ENCODE data around the gene ERGIC1.
"Not testable (repeated sequence)": the region's sequence is repeated elsewhere in the genome, so short reads cannot be mapped to it uniquely, and the experiment has no call there.

Gene ERGIC1

DNA sequence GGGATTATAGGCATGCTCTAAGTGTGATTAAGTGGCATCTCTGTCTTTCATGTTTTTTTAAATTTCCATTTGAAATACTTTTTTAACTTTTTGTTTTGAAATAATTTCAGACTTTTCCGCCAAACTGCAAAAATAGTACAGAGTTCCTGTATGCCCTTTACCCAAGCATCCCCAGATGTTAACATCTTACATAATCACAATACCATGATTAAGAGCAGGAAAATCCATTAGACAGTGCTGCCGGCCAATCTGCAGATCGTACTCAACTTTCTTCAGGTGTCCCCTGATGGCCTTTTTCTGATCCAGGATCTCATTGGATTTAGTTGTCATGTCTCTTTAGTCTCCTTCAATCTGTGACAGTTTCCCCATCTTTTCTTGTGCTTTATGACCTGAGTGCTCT, 49.0 kb downstream of the ERGIC1 start:
- DNase-seq, result no peak

DNA sequence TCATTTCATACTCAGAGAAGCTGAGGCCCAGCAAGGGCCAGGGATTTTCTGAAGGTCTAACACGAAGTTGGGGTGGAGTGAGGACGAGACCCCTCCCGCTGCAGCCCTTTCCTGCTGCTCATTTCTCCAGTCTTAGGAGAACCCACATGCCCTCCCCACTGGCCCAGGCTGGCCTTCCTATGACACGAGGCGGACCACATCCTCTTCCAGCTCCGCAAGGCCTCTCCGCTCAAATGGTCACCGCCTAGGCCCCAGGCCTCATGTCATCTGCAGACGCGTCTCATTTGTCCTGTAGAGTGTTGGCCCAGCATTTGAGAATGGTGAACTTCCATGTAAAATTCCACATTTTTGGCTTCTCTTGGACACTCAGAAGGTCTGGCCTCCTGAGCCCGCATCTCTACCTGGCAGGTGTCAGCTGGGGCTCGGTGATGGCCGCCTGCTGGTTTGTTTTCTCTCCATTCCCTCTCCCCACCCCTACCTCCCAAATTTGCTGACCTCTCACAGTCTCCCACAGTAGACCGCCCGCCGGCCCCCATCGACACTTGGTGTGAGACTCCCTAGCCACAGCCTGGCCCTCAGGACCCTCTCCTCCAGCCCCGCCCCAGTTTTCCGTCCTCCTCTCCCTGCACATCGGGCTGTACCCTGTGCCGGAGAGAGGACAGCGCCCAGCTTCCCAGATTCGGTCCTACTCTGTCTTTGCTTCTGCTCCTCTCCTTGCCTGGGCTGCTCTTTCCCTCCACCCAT, 51.7 kb downstream of the ERGIC1 start:
- DNase-seq, result no peak

DNA sequence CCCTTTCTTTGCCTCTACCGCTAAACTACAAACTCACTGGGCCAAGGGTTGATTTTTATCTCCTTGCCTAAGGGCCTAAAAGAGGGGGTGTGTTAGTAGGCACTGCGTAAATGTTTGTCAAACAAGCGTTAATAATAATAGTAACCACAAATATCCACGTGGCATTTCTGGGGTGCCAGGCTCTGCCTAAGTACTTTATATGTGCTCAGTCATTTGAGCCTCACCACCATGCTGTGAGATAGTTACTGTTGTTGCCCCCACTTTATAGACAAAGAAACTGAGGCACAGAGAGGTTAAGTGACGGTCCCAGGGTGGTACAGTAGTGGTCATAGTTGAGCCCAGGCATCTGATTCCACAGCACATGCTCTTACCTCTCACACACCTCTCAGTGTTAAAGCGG, 52.4 kb downstream of the ERGIC1 start:
- no peak for DNase-seq

DNA sequence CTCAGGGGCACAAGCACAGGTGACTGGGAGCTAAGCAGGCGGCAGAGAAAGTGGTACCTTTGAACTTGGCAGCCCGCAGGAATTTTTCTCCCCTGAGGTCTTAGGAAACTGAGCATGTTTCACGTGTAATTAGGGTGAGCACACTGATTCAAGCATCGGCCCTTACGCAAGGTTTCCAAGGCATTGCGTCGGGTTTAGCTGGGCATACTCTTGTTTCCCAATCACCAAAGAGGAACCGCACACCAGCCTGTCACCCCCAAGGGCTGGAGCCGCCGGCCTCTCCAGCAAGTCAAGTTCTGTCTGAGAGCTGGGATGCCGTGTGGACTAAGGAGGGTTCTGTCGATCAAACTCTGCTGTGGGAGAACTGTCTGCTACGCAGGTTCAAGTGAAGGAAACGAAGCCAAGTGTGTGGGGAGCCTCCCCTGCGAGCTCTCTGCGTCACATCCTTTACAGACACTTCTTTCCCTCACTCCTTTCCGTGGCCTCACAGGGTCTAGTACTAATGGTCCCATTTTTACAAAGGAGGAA, 53.0 kb downstream of the ERGIC1 start:
- no peak for DNase-seq

DNA sequence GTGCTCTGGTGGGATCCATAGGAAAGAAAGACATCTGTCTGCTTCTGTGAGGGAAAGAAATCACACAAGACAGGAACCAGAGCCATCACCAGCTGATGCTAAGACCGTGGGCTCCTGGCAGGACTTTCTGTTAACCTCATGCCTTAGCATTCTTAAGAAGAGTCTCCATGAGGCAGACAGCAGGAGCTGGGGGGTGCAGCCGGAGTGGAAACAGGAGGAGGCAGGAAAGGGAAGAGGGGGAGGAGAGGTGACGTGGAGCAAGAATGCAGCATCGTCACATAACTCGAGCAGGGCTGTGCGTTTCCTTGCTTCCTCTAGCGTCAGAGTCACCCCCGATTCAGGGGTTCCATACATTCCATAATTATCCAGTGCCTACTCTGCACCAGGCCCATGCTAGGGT, 53.6 kb downstream of the ERGIC1 start:
- no peak for DNase-seq

DNA sequence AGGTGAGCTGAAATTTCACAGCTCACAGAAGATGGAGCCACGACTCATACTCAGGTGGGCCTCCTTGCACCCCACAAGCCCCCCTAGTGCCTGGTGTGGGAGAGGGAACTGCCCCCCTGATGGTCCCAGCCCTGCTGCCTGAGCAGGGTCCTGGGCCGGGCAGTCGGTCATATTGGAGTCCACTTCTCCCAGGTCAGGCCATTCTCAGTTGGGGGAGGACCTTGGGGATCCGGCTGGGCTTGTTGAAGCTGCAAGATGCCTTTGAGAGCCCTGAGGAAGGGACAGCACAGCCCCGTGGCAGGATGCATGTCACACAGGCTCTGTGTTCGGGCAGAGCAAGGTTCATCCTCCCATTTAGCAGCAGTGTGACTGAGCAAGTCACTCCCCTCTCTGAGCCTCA, 56.6 kb downstream of the ERGIC1 start:
- DNase-seq, result no peak

DNA sequence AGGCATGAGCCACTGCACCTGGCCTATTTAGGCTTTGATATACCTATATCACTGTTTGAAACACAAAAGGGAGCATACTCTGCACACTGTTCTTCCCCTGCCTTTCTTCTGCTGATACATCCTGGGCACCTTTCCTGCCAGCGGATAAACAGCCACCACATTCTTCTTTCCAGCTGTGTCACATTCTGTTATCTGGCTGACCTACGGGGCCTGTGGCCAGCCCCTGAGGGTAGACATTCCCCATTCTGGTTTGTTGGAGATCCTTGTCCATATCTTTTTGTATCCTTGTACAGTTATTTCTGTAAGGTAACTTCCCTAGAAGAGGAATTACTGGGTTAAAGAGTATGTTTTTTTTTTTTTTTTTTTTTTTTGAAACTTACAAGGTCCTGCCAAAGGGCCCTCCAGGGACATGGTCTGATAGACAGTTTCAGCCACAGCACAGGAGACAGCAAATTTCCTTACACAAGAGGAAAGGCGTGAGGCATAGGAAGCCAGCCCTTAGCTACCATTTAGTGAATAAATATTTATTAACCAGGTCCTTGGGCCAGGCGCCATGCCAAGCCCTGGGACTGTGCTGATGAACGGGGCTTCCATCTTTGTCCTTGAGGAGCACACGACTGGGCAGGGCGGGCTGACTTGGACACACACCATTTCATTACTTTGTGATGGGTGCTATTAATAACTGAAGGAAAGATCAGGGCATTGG, 57.8 kb downstream of the ERGIC1 start:
- DNase-seq, result no peak

DNA sequence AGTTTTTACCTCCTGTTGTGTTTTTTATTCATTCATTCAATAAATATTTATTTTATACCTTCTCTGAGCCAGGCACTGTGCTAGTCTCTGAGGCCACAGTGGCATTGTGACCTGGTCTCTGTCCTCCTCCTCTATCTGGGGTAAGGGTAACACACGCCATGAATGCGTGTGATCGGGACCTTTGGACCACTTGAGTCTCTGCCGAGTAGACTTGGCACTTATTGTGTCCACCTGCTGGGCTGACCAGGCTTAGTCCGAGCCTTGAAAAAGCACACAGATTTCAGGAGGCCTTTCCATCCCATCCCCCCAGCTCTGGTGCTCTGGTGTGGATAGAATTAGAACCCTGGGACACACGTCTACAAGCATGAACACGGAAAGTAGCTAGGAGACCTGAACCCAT, 58.7 kb downstream of the ERGIC1 start:
- DNase-seq, result no peak

DNA sequence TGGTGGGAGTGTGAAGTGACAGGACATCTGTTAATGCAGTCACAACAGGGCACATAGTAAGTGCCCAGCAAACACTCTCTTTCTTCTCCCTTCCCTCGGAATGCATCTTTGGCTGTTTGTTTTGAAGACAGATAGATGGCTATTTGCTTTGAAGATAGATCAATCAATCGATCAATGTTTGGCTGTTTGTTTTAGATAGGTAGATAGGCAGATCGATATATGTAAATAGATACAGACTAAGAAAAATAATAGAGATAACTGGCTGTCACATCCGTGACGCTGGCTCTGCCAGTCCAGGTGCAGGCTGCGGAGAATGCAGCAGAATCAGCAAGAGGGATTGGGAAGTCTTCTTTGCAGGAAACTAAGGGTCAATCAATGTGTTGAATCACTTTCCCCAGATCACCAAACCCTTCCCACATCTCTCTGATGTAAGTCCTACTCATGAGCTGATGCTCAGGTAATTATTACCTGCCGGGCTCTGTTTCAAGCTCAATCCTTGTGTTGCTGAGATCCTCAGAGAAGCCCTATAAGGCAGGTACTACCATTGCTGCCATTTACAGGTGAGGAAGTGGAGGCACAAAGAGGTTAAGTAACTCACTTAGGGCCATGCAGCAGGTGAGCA, 60.8 kb downstream of the ERGIC1 start:
- DNase-seq, result no peak

DNA sequence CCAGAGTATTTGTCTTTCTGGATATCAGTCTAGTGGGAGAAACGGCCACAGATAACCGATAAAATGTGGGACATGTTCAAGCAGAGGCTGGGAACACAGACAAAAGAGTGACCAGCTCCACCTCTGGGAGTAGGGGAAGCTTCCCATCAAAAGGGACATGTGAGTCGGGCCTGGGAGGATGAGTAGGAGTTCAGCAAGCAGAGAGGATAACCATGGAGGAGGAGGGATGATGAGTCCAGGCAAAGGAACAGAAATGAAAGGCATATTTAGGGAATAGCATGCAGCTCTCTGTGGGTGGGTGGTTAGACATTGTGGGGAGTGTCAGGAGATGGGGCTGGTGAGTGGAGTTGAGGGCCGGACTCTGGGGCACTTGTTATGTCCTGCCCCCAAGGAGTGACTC, 61.5 kb downstream of the ERGIC1 start:
- DNase-seq, result no peak

DNA sequence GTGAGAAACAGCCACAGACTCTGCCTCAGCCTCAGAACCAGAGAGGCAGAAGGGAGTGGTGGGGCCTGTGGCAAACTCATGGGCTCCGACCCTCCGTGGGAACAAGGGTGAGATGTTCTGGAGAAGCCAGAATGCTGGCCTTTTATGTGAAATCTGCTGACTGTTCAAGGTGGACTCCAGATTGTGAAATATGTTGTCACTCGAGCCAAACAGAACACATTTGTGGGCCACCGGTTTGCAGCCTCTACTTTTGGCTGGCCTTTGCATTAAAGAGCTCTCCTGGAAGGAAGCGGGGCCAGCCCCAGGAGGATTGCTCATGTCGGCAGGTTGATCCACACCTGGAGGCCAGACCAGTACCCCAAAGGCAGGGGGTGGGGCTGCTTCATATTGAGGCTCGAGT, 62.4 kb downstream of the ERGIC1 start:
- no peak for DNase-seq

DNA sequence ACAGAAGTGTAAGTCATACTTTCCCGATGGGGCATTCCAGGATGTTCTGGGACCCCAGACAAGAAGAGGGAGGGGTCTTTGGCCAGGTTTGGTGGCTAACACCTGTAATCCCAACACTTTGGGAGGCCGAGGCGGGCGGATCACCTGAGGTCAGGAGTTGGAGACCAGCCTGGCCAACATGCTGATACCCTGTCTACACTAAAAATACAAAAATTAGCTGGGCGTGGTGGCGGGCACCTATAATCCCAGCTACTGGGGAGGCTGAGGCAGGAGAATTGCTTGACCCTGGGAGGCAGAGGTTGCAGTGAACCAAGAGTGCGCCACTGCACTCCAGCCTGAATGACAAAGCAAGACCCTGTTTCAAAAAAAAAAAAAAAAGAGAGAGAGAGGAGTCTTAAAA, 63.0 kb downstream of the ERGIC1 start:
- DNase-seq, result not testable (repeated sequence)

DNA sequence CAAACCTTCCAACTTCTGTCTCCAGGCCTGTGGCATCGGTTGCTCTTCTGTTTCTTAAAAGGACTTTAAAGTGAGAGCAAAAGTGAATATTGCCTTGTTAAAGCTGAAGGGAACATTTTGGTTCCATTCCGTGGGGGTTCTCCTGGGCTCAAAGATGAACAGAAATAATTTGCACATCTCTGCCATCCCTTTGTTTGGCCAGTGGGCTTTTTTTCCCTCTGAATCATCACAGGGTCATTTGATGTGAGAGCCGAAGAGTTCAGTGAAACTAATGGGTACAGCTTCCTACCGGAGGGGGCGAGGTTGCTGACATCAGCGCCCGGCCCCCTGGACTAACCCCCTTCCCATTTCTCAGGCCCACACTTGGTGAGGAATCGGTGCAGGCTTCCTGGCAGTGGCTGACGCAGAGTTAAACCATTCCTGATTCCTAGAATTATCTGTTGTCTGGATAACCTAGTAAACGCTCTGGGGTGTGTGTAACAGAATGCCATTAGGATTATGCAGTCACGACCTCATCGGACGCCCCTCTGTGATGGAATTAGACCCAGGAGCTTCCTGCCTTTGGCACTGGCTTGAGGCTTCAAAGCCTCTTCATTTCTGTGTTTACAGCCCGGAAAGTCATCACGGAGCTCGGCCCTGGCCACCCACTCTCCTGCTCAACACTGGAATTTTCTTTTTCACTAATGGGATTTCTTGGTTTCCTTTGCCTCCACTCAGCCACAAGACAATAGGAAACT, 63.6 kb downstream of the ERGIC1 start:
- no peak for DNase-seq

DNA sequence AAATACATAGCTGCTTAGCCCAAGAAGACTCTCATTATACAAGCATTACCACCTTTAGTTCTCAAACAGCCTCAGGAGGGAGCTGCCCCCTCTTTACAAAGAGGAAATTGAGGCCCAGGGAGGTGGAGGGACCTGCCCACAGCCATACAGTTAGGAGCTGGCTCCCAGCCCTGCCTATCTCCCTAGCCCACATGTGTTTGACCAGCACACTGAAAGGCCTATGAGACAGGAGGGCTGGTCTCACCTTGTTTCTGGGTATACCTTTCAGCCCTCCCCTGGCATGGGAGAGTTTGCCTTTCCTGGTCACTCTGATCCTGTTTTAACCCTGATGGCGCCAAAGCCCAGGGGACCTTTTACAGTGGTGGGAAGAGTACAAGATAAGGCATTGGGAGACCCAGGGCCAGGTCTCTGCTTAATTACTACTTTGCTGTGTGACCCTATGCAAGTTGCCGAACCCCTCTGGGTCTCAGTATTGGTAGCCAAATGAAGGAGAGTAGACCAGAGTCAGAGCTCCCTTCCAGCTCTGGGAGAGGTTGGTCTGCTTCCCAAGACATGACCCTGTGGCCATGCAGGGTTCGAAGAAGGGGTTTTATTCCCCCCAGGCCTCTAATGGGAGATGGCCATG, 64.3 kb downstream of the ERGIC1 start:
- DNase-seq, result no peak

DNA sequence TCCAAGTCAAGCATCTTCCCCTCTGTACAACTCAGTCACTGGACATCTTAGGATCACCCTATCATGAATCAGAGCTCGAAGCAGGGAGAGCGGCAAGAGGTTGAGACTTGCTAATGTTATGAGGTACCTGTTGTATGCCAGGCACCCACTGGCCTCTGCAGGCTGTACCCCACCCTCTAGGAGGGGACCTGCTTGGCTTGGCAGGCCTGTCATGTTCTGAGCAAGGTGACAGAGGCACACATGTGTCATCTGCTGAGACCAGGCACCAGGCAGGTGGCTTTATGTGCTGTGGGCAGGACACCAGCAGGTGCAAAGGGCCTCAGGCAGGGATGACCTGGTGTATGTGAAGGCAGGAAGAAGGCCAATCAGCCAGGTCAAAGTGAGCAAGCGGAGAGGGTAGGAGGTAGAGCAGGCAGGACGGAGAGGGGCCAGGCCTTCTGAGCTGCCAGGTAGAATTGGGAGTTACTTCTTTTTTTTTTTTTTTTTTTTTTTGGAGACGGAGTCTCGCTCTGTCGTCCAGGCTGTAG, 64.9 kb downstream of the ERGIC1 start:
- DNase-seq, result no peak

DNA sequence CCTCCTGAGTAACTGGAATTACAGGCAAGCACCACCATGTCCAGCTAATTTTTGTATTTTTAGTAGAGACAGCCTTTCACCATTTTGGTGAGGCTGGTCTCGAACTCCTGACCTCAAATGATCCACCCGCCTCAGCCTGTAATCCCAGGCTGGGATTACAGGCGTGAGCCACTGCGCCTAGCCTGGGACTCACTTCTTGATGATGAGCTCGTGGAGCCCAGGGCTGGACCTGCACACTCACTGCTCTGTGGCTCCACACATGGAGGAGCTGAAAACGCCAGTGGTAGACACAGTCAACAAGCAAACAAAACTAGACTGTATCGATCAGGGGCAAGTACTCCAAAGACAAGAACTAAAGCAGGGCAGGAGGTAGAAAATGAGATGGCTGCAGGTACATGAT, 65.4 kb downstream of the ERGIC1 start:
- DNase-seq, result no peak

DNA sequence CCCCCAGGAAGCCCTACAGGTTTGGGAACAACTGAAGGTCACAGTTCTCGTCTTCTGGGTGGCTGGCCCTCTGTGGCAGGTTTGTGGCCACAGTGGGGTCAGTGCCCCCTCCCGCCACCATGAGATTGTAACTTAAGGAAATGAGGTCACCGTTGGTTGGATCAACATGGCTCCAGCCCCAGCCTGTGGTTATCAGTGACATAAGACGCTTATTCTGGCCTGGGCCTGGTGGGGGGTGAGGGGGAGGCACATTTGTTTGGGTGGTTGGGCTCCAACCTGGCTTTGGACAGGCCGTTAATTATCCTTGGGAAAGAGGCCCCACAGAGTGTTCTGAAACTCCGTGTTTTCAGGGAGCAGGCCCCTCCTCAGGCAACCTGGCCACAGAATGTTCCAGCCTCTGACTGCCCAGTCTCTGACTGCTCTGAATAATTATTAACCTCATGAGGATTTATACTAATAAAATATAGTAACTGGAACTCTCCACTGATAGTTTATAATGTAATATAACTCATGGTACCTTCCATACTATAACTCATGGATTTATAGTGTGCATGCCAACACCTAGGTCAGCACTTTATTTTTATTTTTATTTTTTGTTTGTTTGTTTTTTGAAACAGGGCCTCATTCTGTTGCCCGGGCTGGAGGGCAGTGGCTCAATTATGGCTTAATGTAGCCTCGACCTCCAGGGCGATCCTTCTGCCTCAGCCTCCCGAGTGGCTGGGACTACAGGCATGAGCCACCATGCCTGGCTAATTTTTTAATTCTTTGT, 67.1 kb downstream of the ERGIC1 start:
- no peak for DNase-seq

DNA sequence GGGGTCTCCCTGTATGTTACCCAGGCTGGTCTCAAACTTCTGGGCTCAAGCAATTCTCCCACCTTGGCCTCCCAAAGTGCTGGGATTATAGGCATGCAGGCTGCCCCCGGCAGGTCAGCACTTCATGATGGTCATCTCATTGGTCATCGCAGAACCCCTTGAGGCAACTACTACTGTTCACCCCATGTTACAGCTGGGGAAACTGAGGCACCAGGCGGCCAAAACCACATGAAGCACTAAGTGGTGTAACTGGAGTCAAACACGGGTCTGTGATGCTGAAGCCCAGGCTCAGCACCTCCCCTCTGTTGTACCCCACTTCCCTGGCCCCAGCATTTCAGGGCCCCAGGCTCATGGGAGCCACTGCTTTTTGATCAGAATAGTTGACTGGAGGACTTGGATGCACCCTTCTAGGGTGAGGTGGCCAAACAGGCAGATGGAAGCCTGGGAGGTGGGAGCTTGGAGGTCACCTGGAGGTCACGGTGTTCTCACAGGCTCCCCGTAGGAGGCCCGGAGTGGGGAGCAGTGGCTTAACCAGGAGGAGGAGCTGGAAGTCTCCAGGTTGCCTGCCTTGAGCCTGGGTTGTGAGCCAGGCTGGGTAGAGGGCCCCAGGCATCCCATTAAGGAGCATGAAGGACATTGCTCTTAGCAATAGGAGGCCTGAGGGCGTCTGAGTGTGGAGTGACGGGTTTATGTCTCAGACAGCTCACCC, 67.9 kb downstream of the ERGIC1 start:
- no peak for DNase-seq

DNA sequence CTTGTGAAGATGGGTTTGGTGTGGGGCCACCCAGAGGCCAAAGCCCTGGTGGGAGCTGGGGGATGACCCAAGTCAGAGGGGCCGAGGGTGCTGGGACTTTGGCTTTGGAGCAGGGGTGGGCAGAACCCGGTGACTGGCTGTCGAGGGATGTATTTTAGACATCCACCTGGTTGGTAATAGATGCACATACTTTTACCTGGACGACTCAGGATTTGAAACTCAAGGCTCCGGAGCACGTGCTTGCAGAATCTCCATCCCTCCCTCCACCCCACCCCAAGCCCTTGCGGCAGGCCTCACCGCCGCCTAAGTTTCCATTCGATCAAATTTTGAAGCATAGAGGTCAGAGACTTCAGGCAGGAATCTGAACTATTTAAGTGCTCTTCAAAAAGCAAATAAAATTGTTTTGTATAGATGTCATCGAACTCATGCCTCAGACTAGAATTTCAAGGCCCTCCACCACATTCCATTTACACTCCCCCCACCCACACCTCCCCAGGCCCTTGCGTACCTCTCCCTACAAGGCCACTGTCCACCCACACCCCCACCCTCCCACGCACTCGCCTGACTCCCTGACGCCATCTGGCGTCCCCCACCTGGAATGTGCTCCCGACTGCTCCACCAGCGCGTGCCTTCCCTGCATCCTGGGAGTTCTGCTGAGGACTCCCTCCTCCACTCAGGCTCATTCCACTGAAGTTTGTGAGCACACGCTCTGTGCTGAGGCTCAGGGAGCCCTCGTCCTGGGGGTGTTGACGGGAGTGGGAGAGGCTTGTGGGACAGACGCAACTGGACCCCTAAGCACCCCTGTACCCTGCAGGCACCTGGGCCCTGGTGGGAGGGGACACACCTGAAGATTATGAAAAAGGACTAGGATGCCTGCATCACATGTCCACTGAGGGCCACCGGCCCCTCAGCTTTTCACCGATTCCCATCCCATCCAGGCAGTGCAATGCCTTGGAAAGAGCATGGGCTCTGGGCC, 68.7 kb downstream of the ERGIC1 start:
- DNase-seq, result no peak

DNA sequence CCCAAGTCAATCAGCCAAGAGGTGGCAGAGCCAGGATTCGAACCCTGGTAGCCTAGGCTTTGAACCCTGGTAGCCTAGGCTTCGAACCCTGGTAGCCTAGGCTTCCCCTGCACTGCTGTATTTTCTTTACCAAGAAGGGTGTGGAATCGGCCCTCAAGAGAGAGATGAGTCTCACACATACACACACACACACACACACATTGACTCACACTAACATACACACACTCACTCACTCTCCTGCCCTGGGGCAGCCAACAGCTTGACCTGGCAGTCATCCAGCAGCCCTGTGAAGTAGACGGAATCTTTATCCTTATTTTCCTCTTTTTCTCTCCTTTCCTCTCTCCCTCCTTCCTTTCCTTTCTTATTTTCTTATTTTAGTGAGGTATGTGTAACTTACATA, 69.7 kb downstream of the ERGIC1 start:
- DNase-seq, result no peak
